Measurements from ENCODE around the gene MRPS22. TPM values are rescaled to one million over a fixed set of nuclear protein-coding genes. Genes with fewer than 3 reads are reported as not detected.

The MRPS22 gene
- total and polyA plus RNA-seq, 9 of the 15 experiments (the other 6 are each of a cell fraction or from before 2014, with no cell fraction given), result 148 to 397 (median 229) TPM

DNA sequence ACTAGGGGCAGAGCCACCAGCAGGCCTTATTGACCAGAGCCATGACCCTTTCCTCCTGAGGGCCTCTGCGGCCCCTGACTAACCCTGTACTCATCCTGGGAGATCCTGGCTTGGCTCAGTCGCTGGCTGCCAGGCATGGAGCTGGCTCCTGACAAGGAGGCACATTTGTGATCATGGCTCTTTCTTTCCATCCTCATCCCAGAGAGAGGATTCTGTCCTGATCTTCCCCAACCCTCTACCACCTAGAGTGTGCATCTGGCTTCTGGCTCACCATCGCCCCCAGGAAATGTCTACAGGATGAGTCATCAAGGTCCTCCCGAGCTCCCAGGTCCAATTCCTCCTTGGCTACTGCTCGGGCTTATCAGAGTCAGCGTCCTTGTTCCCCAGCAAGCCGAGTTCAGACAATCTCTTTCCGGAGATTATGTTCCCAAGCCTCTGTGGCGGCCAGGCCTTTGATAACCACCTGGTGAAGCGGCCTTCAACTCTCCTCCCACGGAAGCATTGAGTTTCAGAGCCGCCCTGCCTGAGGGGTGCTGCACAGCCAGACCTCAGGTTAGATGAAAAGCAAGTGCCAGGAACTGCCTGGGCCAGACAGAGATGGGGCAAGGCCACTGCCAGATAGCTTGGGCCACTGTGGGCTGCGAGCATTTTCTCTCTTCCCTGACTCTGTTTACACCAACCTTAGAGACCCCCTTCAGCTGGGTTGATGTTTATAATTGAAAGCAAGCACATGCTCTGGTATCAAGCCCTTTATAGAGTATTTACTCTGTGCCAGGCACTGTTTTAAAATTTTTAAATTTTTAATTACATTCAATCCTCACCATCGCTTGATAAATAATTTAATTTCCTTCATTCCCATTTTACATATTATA lies 44.3 kb upstream of the MRPS22 start (continued):
- TF ChIP-seq, protein P1, sequence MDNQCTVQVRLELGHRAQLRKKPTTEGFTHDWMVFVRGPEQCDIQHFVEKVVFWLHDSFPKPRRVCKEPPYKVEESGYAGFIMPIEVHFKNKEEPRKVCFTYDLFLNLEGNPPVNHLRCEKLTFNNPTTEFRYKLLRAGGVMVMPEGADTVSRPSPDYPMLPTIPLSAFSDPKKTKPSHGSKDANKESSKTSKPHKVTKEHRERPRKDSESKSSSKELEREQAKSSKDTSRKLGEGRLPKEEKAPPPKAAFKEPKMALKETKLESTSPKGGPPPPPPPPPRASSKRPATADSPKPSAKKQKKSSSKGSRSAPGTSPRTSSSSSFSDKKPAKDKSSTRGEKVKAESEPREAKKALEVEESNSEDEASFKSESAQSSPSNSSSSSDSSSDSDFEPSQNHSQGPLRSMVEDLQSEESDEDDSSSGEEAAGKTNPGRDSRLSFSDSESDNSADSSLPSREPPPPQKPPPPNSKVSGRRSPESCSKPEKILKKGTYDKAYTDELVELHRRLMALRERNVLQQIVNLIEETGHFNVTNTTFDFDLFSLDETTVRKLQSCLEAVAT (IDR thresholded peaks at IDR 0.05), result peak in 1 of 2 experiments; percentile 44; a peak in 1 of 4 replicates
- TF ChIP-seq ZNF780A (CRISPR knock-in tag; IDR thresholded peaks at IDR 0.05) (no peak), ZNF212 (CRISPR knock-in tag; IDR thresholded peaks at IDR 0.05) (no peak), GATAD2A (IDR thresholded peaks at IDR 0.05) (peak; percentile 84), TAF15 (IDR thresholded peaks at IDR 0.05; ENCODE audit: low read depth, low read length) (no peak), ZNF174 (CRISPR knock-in tag; IDR thresholded peaks at IDR 0.05) (no peak), ZNF717 (CRISPR knock-in tag; IDR thresholded peaks at IDR 0.05) (no peak), CHD1 (IDR thresholded peaks at IDR 0.05; ENCODE audit: low read length) (no peak), SIX5 (IDR thresholded peaks at IDR 0.05; ENCODE audit: borderline replicate concordance in 1 of 2, insufficient read depth in 1 of 2, low read depth in 1 of 2, low read length in 2 of 2) (no peak), HMG20B (CRISPR knock-in tag; IDR thresholded peaks at IDR 0.05) (no peak), NFYB (IDR thresholded peaks at IDR 0.05; ENCODE audit: extremely low read depth, insufficient read length) (no peak)
- TF ChIP-seq, protein P2, sequence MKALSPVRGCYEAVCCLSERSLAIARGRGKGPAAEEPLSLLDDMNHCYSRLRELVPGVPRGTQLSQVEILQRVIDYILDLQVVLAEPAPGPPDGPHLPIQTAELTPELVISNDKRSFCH (CRISPR knock-in tag; IDR thresholded peaks at IDR 0.05), result no peak
- TF ChIP-seq, protein P2 (tag; IDR thresholded peaks at IDR 0.05), result peak; percentile 68; the same call in 1 of the 2 replicates
- TF ChIP-seq, protein P3, sequence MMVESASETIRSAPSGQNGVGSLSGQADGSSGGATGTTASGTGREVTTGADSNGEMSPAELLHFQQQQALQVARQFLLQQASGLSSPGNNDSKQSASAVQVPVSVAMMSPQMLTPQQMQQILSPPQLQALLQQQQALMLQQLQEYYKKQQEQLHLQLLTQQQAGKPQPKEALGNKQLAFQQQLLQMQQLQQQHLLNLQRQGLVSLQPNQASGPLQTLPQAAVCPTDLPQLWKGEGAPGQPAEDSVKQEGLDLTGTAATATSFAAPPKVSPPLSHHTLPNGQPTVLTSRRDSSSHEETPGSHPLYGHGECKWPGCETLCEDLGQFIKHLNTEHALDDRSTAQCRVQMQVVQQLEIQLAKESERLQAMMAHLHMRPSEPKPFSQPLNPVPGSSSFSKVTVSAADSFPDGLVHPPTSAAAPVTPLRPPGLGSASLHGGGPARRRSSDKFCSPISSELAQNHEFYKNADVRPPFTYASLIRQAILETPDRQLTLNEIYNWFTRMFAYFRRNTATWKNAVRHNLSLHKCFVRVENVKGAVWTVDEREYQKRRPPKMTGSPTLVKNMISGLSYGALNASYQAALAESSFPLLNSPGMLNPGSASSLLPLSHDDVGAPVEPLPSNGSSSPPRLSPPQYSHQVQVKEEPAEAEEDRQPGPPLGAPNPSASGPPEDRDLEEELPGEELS (CRISPR knock-in tag; IDR thresholded peaks at IDR 0.05; ENCODE audit: borderline replicate concordance), result no peak
- TF ChIP-seq, protein P4, sequence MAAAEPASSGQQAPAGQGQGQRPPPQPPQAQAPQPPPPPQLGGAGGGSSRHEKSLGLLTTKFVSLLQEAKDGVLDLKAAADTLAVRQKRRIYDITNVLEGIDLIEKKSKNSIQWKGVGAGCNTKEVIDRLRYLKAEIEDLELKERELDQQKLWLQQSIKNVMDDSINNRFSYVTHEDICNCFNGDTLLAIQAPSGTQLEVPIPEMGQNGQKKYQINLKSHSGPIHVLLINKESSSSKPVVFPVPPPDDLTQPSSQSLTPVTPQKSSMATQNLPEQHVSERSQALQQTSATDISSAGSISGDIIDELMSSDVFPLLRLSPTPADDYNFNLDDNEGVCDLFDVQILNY (CRISPR knock-in tag; IDR thresholded peaks at IDR 0.05), result no peak
- TF ChIP-seq, protein P5, sequence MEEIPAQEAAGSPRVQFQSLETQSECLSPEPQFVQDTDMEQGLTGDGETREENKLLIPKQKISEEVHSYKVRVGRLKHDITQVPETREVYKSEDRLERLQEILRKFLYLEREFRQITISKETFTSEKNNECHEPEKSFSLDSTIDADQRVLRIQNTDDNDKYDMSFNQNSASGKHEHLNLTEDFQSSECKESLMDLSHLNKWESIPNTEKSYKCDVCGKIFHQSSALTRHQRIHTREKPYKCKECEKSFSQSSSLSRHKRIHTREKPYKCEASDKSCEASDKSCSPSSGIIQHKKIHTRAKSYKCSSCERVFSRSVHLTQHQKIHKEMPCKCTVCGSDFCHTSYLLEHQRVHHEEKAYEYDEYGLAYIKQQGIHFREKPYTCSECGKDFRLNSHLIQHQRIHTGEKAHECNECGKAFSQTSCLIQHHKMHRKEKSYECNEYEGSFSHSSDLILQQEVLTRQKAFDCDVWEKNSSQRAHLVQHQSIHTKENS (CRISPR knock-in tag; IDR thresholded peaks at IDR 0.05), result no peak
- TF ChIP-seq, protein P6, sequence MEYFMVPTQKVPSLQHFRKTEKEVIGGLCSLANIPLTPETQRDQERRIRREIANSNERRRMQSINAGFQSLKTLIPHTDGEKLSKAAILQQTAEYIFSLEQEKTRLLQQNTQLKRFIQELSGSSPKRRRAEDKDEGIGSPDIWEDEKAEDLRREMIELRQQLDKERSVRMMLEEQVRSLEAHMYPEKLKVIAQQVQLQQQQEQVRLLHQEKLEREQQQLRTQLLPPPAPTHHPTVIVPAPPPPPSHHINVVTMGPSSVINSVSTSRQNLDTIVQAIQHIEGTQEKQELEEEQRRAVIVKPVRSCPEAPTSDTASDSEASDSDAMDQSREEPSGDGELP (CRISPR knock-in tag; IDR thresholded peaks at IDR 0.05; ENCODE audit: borderline replicate concordance), result peak; percentile 93
- TF ChIP-seq, protein P7, sequence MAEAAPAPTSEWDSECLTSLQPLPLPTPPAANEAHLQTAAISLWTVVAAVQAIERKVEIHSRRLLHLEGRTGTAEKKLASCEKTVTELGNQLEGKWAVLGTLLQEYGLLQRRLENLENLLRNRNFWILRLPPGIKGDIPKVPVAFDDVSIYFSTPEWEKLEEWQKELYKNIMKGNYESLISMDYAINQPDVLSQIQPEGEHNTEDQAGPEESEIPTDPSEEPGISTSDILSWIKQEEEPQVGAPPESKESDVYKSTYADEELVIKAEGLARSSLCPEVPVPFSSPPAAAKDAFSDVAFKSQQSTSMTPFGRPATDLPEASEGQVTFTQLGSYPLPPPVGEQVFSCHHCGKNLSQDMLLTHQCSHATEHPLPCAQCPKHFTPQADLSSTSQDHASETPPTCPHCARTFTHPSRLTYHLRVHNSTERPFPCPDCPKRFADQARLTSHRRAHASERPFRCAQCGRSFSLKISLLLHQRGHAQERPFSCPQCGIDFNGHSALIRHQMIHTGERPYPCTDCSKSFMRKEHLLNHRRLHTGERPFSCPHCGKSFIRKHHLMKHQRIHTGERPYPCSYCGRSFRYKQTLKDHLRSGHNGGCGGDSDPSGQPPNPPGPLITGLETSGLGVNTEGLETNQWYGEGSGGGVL (CRISPR knock-in tag; IDR thresholded peaks at IDR 0.05), result no peak
